ENCODE data around the gene DDIT3. TPM values are rescaled to one million over a fixed set of nuclear protein-coding genes. Genes with fewer than 3 reads are reported as not detected.

Gene DDIT3
- total RNA-seq, 1 experiment from 2014 or later: 27.4 TPM

DNA sequence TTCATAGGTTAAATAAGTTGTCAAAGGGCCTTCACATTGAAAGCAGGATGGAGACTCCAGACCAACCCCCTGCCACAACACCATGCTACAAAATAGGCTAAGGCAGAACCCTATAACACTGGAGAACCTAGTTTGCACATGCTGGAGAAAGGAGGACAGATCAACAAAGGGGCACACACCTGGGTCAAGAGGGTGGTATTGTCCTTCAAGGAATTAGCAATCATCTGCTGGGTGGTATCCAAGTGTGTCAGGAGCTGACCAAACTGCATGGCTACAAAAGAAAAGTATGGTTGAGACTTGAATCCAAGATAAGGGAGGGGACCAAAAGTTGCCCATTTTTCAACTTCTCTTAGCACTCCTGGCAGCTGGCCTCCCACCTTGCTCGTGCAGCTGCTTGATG, 11.5 kb upstream of the DDIT3 start:
- DNase-seq: no peak
- H3F3A ChIP-seq (ENCODE audit: low read length, unreplicated experiment): no peaks in the 10 kb centered on the region
- H3K9ac ChIP-seq (ENCODE audit: low read length): no peak overlapping the region
- no peaks in the 10 kb centered on the region for H3K9me3 ChIP-seq (ENCODE audit: low read length)
- H3K4me2 ChIP-seq (ENCODE audit: low read length): no peak overlapping the region
- no peaks in the 10 kb centered on the region for H3K27me3 ChIP-seq (ENCODE audit: low read length)
- BruUV-seq (replicated peaks): no TSS peak
- peaks cover 54% of the 10 kb centered on the region for H3K36me3 ChIP-seq (ENCODE audit: low read depth, low read length)
- no peak overlapping the region for H3K27ac ChIP-seq (ENCODE audit: low read length)
- ChIA-PET POLR2A (ENCODE audit: unreplicated experiment) (interaction anchor here (0.6 kb wide), 1 partner anchor 14 kb away, joined by 5 read pairs; no protein-coding TSS in a partner anchor), CTCF (no interaction called here)
- intact Hi-C loops (cut with micrococcal nuclease): no loop called here
- no peak for ATAC-seq
- no peaks in the 10 kb centered on the region for H3K4me1 ChIP-seq (ENCODE audit: insufficient read depth, low read length)
- TF ChIP-seq EZH2 (IDR thresholded peaks at IDR 0.05; ENCODE audit: low read length, unreplicated experiment) (no peak), EZH2phosphoT487 (IDR thresholded peaks at IDR 0.05; ENCODE audit: borderline replicate concordance, low read length) (no peak)
- TF ChIP-seq, protein P1, sequence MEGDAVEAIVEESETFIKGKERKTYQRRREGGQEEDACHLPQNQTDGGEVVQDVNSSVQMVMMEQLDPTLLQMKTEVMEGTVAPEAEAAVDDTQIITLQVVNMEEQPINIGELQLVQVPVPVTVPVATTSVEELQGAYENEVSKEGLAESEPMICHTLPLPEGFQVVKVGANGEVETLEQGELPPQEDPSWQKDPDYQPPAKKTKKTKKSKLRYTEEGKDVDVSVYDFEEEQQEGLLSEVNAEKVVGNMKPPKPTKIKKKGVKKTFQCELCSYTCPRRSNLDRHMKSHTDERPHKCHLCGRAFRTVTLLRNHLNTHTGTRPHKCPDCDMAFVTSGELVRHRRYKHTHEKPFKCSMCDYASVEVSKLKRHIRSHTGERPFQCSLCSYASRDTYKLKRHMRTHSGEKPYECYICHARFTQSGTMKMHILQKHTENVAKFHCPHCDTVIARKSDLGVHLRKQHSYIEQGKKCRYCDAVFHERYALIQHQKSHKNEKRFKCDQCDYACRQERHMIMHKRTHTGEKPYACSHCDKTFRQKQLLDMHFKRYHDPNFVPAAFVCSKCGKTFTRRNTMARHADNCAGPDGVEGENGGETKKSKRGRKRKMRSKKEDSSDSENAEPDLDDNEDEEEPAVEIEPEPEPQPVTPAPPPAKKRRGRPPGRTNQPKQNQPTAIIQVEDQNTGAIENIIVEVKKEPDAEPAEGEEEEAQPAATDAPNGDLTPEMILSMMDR (conservative IDR thresholded peaks at IDR 0.05; ENCODE audit: low read depth, low read length): no peak
- H3K79me2 ChIP-seq (ENCODE audit: low read length): no peaks in the 10 kb centered on the region
- no peak overlapping the region for H3K4me3 ChIP-seq (ENCODE audit: low read length)
- H3K9me2 ChIP-seq (replicated peaks; ENCODE audit: low read length): no peaks in the 10 kb centered on the region
- H4K20me1 ChIP-seq (ENCODE audit: low read length): no peaks in the 10 kb centered on the region
- no peak overlapping the region for H2AFZ ChIP-seq (ENCODE audit: low read length)

DNA sequence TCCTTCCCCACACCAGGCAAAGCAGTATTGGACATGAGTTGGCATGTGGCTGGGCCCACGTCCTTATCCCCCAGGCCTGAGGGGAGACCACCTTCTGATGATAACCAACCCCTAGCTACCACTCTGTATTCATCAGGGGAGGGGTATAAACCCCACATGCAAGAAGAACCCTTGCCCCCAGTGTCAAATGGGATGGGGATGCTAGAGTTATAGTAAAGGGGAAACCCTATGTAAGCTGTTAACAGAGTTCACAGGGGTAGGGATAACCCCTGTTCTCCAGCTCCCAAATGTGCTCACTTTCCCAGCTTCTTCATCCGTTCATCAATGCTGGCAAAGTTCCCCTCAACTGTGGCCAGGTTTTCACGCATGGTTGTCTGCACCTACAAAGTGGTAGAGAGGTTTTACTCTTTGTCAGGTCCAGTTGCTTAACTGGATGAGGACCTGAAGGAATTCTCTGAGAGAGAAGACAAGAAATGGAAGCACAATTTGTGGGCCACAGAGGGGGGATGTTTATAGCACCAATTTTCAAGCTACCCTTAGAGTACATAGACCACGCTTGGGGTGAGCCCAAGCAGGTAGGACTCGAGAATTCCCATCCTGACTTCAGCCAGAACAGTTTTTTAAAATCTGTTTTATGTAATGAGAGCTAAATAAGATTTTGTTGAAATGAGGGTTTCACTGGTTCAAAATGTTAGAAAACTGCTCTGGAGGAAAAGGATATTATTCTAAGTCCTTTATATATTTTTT, 10.3 kb upstream of the DDIT3 start:
- Histone ChIP-seq H3K4me1 (ENCODE audit: insufficient read depth, low read length) (no peaks in the 10 kb centered on the region), H3K4me3 (ENCODE audit: low read length) (no peak overlapping the region), H3K27ac (ENCODE audit: low read length) (no peak overlapping the region), H3K9ac (ENCODE audit: low read length) (no peak overlapping the region), H3K36me3 (ENCODE audit: low read depth, low read length) (peaks cover 58% of the 10 kb centered on the region), H3K4me2 (ENCODE audit: low read length) (no peak overlapping the region), H3F3A (ENCODE audit: low read length, unreplicated experiment) (no peaks in the 10 kb centered on the region), H3K9me3 (ENCODE audit: low read length) (no peaks in the 10 kb centered on the region), H3K27me3 (ENCODE audit: low read length) (no peaks in the 10 kb centered on the region), H3K9me2 (replicated peaks; ENCODE audit: low read length) (no peaks in the 10 kb centered on the region), H4K20me1 (ENCODE audit: low read length) (no peaks in the 10 kb centered on the region), H2AFZ (ENCODE audit: low read length) (no peak overlapping the region), H3K79me2 (ENCODE audit: low read length) (no peaks in the 10 kb centered on the region)
- ChIA-PET POLR2A (ENCODE audit: unreplicated experiment) (no interaction called here), CTCF (no interaction called here)
- intact Hi-C loops (cut with micrococcal nuclease): no loop called here
- DNase-seq (no peak), ATAC-seq (no peak)
- TF ChIP-seq EZH2 (IDR thresholded peaks at IDR 0.05; ENCODE audit: low read length, unreplicated experiment): no peak
- TSS peak; percentile 44 for BruUV-seq (replicated peaks)

DNA sequence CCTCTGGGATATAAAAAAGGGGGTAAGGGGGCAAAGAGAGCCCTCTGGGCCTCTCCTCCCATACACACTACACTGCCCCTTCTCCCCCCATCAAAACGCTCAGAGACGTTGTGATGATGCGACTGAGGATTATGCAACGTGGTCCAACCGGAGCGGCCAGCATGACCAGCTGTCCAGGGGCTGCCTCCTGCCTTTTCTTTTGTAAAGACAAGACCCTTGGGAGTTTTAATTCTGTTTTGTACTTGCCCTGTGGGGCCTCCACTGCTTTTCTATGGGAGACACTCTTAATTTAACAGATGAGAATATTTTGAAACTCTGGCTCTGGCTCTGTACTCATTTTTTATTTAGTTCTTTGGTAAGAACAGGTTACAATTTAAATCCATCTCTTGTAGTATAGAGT, 9.5 kb upstream of the DDIT3 start:
- CTCF ChIA-PET: no interaction called here
- ATAC-seq (no peak), DNase-seq (no peak)
- no peaks in the 10 kb centered on the region for H3K9me2 ChIP-seq (replicated peaks; ENCODE audit: low read length)
- no peak overlapping the region for H2AFZ ChIP-seq (ENCODE audit: low read length)
- H3K4me1 ChIP-seq (ENCODE audit: insufficient read depth, low read length): peaks cover 1% of the 10 kb centered on the region; the same call in 1 of the 2 replicates
- H3K4me2 ChIP-seq (ENCODE audit: low read length): no peak overlapping the region
- no TSS peak for BruUV-seq (replicated peaks)
- no peaks in the 10 kb centered on the region for H4K20me1 ChIP-seq (ENCODE audit: low read length)
- H3K9ac ChIP-seq (ENCODE audit: low read length): no peak overlapping the region
- intact Hi-C loops (cut with micrococcal nuclease): no loop called here
- peaks cover 53% of the 10 kb centered on the region for H3K36me3 ChIP-seq (ENCODE audit: low read depth, low read length)
- H3K27me3 ChIP-seq (ENCODE audit: low read length): no peaks in the 10 kb centered on the region
- H3K9me3 ChIP-seq (ENCODE audit: low read length): no peaks in the 10 kb centered on the region
- no peaks in the 10 kb centered on the region for H3F3A ChIP-seq (ENCODE audit: low read length, unreplicated experiment)
- TF ChIP-seq EZH2 (IDR thresholded peaks at IDR 0.05; ENCODE audit: low read length, unreplicated experiment): no peak
- no peak for TF ChIP-seq EZH2phosphoT487 (IDR thresholded peaks at IDR 0.05; ENCODE audit: borderline replicate concordance, low read length)
- TF ChIP-seq, protein P1 (conservative IDR thresholded peaks at IDR 0.05; ENCODE audit: low read depth, low read length): no peak
- H3K79me2 ChIP-seq (ENCODE audit: low read length): peaks cover 6% of the 10 kb centered on the region
- H3K27ac ChIP-seq (ENCODE audit: low read length): no peak overlapping the region
- no peak overlapping the region for H3K4me3 ChIP-seq (ENCODE audit: low read length)
- POLR2A ChIA-PET (ENCODE audit: unreplicated experiment): no interaction called here

Measured in PC-3 (cell line).